GM12878 (cell line): ENCODE data around the gene SCN5A.

ENCODE experiments used
- CHD4 ChIP-seq: fragments of 200-600 bp; sonication (generic); IDR thresholded peaks from 2 replicates; pipeline ENCODE4 v1.6.1; 2016; ENCODE audit warnings: mild to moderate bottlenecking
- NFIC ChIP-seq: IDR thresholded peaks from 2 replicates; pipeline ENCODE4 v1.6.1; 2012; ENCODE audit warnings: low read depth, mild to moderate bottlenecking, inconsistent platforms, low read length, moderate library complexity
- NR2C2 ChIP-seq: IDR thresholded peaks from 2 replicates; pipeline ENCODE4 v1.6.1; 2011; ENCODE audit warnings: borderline replicate concordance, low read depth; ENCODE audit not compliant: control insufficient read depth, insufficient read length
- POLR2A ChIP-seq: IDR thresholded peaks from 2 replicates; pipeline ENCODE4 v1.6.1; 2011; ENCODE audit warnings: low read depth, mild to moderate bottlenecking, low read length
- RCOR1 ChIP-seq: conservative IDR thresholded peaks from 2 replicates; pipeline ENCODE4 v1.6.1; 2012; ENCODE audit warnings: low read depth, low read length, improper control_type of control experiment
- ZBED1 ChIP-seq: IDR thresholded peaks from 2 replicates; pipeline ENCODE4 v1.6.1; 2016; ENCODE audit warnings: borderline replicate concordance
- TF ChIP-seq, protein P1 (sequence below): fragments of 450-650 bp; IDR thresholded peaks from 2 replicates; pipeline ENCODE4 v1.6.1; 2016; ENCODE audit warnings: mild to moderate bottlenecking
- TF ChIP-seq, protein P2 (sequence below): fragments of 450-650 bp; IDR thresholded peaks from 2 replicates; pipeline ENCODE4 v1.6.1; 2017; ENCODE audit warnings: mild to moderate bottlenecking, low read depth, inconsistent platforms; ENCODE audit not compliant: poor library complexity, severe bottlenecking

DNA sequence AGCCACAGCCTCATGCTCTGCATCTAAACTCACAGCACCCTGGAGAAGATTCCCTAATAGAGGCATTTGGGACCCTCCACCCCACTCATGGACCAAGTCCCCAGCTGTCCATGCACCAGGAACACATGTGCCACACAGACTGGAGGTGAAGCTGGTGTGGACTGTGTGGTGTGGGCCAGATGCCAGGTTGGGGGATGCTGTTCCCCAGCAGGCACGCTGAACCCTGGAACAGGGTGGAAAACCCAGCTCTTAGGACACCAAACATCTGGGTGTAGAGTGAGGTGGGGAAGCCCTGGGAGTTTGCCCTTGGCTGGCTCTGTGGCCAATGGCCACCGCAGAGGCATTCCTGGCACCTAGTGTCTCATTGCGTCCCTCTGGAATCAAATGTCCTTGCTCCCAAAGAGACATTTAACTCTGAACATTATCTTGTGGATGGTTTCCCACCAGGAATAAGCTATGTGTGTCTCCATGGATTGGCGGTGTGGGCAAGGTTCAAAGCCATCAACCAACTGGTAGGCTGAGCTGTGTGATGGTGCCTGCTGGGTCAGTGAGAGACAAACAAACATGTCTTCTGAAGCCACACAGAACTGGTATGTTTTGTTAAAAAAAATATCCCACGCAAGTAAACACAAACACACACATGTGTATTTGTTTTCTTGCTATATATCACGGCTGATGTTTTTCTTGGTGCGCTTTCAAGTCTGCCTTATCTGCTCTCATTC, 88.3 kb downstream of the SCN5A start:
- no peak for TF ChIP-seq NFIC
- TF ChIP-seq, protein P1, sequence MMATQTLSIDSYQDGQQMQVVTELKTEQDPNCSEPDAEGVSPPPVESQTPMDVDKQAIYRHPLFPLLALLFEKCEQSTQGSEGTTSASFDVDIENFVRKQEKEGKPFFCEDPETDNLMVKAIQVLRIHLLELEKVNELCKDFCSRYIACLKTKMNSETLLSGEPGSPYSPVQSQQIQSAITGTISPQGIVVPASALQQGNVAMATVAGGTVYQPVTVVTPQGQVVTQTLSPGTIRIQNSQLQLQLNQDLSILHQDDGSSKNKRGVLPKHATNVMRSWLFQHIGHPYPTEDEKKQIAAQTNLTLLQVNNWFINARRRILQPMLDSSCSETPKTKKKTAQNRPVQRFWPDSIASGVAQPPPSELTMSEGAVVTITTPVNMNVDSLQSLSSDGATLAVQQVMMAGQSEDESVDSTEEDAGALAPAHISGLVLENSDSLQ, result no peak
- TF ChIP-seq RCOR1, result no peak
- TF ChIP-seq NR2C2, result no peak
- TF ChIP-seq ZBED1, result no peak
- TF ChIP-seq, protein P2, sequence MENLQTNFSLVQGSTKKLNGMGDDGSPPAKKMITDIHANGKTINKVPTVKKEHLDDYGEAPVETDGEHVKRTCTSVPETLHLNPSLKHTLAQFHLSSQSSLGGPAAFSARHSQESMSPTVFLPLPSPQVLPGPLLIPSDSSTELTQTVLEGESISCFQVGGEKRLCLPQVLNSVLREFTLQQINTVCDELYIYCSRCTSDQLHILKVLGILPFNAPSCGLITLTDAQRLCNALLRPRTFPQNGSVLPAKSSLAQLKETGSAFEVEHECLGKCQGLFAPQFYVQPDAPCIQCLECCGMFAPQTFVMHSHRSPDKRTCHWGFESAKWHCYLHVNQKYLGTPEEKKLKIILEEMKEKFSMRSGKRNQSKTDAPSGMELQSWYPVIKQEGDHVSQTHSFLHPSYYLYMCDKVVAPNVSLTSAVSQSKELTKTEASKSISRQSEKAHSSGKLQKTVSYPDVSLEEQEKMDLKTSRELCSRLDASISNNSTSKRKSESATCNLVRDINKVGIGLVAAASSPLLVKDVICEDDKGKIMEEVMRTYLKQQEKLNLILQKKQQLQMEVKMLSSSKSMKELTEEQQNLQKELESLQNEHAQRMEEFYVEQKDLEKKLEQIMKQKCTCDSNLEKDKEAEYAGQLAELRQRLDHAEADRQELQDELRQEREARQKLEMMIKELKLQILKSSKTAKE, result no peak
- TF ChIP-seq POLR2A, result no peak
- no peak for TF ChIP-seq CHD4
